Right lobe of liver (tissue), 4 donors: ENCODE results near the gene SARS2.

Experiments used
- POLR2A ChIP-seq: fragments of 450-650 bp; IDR thresholded peaks from one replicate; pipeline ENCODE4 v1.6.1; 2017; ENCODE audit warnings: antibody characterized with exemption, mild to moderate bottlenecking
- TF ChIP-seq, protein P1 (sequence below), 4 donors: fragments of 200-600 bp in 3 of 4; fragments of 450-650 bp in 1 of 4; IDR thresholded peaks; one replicate each; pipeline versions ENCODE4 v1.5.1 to v1.8.0; 2016 to 2022; ENCODE audit warnings: antibody characterized with exemption in 4 of 4, mild to moderate bottlenecking in 2 of 4
- donor health status: DM: no; HTN: no; CAD: no.
- donor health status: DM: no; HTN: no; CAD: no.
- donor health status: DM: no; HTN: yes; CAD: no.

DNA sequence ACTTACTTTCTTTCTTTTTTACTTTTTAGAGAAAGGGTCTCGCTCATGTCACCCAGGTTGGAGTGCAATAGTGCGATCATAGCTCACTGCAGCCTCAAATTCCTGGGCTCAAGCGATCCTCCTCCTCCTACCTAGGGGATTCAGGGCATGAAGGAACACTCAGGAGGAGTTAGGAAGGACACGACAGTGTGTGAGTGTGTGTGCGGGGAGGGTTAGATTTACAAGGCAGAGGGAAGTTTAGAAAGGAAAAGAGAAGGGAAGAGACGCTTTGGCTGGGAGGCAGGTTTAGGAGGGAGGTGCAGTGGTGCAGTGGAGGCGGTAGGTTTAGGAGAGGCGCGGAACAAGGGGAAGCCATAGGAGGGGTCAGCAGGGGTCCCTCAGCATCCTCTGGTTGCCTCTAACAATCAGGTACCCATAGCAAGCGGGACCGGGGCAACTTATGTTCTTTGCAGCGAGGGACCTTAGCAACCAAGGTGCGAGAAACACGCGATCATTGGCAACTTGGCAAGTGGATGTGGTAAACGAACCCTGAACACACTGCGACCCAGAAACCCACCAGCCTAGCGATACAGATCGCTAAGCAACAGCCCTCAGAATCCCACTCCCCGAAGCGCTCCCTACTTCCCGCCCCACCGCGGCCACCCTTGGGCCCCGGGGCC is 31.6 kb downstream of the SARS2 start:
- TF ChIP-seq, protein P1, sequence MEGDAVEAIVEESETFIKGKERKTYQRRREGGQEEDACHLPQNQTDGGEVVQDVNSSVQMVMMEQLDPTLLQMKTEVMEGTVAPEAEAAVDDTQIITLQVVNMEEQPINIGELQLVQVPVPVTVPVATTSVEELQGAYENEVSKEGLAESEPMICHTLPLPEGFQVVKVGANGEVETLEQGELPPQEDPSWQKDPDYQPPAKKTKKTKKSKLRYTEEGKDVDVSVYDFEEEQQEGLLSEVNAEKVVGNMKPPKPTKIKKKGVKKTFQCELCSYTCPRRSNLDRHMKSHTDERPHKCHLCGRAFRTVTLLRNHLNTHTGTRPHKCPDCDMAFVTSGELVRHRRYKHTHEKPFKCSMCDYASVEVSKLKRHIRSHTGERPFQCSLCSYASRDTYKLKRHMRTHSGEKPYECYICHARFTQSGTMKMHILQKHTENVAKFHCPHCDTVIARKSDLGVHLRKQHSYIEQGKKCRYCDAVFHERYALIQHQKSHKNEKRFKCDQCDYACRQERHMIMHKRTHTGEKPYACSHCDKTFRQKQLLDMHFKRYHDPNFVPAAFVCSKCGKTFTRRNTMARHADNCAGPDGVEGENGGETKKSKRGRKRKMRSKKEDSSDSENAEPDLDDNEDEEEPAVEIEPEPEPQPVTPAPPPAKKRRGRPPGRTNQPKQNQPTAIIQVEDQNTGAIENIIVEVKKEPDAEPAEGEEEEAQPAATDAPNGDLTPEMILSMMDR (IDR thresholded peaks at IDR 0.05): no peak
- TF ChIP-seq POLR2A: no peak
